HepG2 (cell line): ENCODE measurements around the gene PPFIA2. TPM values are rescaled to one million over a fixed set of nuclear protein-coding genes. Genes with fewer than 3 reads are reported as not detected.

Source experiments
- FOXK2 ChIP-seq: fragments of 450-650 bp; IDR thresholded peaks from 2 replicates; pipeline ENCODE4 v1.6.1; 2016
- GTF3A ChIP-seq: sonication (generic); formaldehyde crosslinking; conservative IDR thresholded peaks from 2 replicates; pipeline ENCODE4 v1.4.0; 2020; ENCODE audit warnings: mild to moderate bottlenecking, missing genetic modification reagents
- HBP1 ChIP-seq: IDR thresholded peaks from 2 replicates; pipeline ENCODE4 v1.6.1; 2016; ENCODE audit warnings: low read depth, control low read depth
- ZNF234 ChIP-seq: sonication (generic); formaldehyde crosslinking; conservative IDR thresholded peaks from 2 replicates; pipeline ENCODE4 v1.5.1; 2020; ENCODE audit warnings: mild to moderate bottlenecking, missing genetic modification reagents
- ZNF256 ChIP-seq: sonication (generic); formaldehyde crosslinking; conservative IDR thresholded peaks from 2 replicates; pipeline ENCODE4 v1.4.0; 2020; ENCODE audit warnings: missing genetic modification reagents
- ZNF512 ChIP-seq: sonication (generic); formaldehyde crosslinking; IDR thresholded peaks from 2 replicates; pipeline ENCODE4 v1.4.0; 2020; ENCODE audit warnings: mild to moderate bottlenecking, missing genetic modification reagents
- ZNF720 ChIP-seq: sonication (generic); formaldehyde crosslinking; IDR thresholded peaks from 2 replicates; pipeline ENCODE4 v1.4.0; 2020; ENCODE audit warnings: missing genetic modification reagents
- ZNF782 ChIP-seq: sonication (generic); formaldehyde crosslinking; IDR thresholded peaks from 2 replicates; pipeline ENCODE4 v1.4.0; 2020; ENCODE audit warnings: missing genetic modification reagents, mild to moderate bottlenecking, borderline replicate concordance
- ZSCAN9 ChIP-seq: IDR thresholded peaks from 2 replicates; pipeline ENCODE4 v1.6.1; 2016; ENCODE audit warnings: borderline replicate concordance
- polyA plus RNA-seq, 8 experiments: library from polyadenylated mRNA; depleted of rRNA in 3 of 8; stranded (reverse) in 7 of 8; unstranded in 1 of 8; fragments of >200 nt; fragmentation: Illumina TruSeq in 4 of 8; extraction: Trizol in 4 of 8; gene quantifications; 2 replicates each; pipeline versions ENCODE4 v1.2.1 to v1.2.3, GENCODE V29; 2011 to 2016; ENCODE audit warnings: low read depth in 4 of 8, missing spikeins in 1 of 8, mixed read lengths in 1 of 8; ENCODE audit not compliant: insufficient read depth in 1 of 8
- total RNA-seq, 5 experiments: library from RNA; depleted of rRNA; stranded (reverse); fragments of >200 nt; fragmentation: Illumina TruSeq; extraction: Trizol; gene quantifications; 2 replicates each; pipeline ENCODE4 v1.2.3, GENCODE V29; 2016; ENCODE audit warnings: low read depth in 1 of 5
- TF ChIP-seq, protein P1 (sequence below): fragments of 450-650 bp; IDR thresholded peaks from 2 replicates; pipeline ENCODE4 v1.6.1; 2017; ENCODE audit warnings: mild to moderate bottlenecking
- TF ChIP-seq, protein P2 (sequence below): sonication (generic); formaldehyde crosslinking; IDR thresholded peaks from 2 replicates; pipeline ENCODE4 v1.4.0; 2020; ENCODE audit warnings: missing genetic modification reagents, borderline replicate concordance
- TF ChIP-seq, protein P3 (sequence below): IDR thresholded peaks from 2 replicates; pipeline ENCODE4 v1.6.1; 2016; ENCODE audit warnings: low read depth, missing genetic modification reagents, missing compliant biosample characterization

Gene PPFIA2
- total and polyA plus RNA-seq, 2 of the 13 experiments (the other 11 are each of a cell fraction or from before 2014, with no cell fraction given) = 0.05 TPM; not detected in 1

- TF ChIP-seq HBP1 = no peak
- no peak for TF ChIP-seq ZNF234
- TF ChIP-seq, protein P1, sequence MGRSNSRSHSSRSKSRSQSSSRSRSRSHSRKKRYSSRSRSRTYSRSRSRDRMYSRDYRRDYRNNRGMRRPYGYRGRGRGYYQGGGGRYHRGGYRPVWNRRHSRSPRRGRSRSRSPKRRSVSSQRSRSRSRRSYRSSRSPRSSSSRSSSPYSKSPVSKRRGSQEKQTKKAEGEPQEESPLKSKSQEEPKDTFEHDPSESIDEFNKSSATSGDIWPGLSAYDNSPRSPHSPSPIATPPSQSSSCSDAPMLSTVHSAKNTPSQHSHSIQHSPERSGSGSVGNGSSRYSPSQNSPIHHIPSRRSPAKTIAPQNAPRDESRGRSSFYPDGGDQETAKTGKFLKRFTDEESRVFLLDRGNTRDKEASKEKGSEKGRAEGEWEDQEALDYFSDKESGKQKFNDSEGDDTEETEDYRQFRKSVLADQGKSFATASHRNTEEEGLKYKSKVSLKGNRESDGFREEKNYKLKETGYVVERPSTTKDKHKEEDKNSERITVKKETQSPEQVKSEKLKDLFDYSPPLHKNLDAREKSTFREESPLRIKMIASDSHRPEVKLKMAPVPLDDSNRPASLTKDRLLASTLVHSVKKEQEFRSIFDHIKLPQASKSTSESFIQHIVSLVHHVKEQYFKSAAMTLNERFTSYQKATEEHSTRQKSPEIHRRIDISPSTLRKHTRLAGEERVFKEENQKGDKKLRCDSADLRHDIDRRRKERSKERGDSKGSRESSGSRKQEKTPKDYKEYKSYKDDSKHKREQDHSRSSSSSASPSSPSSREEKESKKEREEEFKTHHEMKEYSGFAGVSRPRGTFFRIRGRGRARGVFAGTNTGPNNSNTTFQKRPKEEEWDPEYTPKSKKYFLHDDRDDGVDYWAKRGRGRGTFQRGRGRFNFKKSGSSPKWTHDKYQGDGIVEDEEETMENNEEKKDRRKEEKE = no peak
- TF ChIP-seq, protein P2, sequence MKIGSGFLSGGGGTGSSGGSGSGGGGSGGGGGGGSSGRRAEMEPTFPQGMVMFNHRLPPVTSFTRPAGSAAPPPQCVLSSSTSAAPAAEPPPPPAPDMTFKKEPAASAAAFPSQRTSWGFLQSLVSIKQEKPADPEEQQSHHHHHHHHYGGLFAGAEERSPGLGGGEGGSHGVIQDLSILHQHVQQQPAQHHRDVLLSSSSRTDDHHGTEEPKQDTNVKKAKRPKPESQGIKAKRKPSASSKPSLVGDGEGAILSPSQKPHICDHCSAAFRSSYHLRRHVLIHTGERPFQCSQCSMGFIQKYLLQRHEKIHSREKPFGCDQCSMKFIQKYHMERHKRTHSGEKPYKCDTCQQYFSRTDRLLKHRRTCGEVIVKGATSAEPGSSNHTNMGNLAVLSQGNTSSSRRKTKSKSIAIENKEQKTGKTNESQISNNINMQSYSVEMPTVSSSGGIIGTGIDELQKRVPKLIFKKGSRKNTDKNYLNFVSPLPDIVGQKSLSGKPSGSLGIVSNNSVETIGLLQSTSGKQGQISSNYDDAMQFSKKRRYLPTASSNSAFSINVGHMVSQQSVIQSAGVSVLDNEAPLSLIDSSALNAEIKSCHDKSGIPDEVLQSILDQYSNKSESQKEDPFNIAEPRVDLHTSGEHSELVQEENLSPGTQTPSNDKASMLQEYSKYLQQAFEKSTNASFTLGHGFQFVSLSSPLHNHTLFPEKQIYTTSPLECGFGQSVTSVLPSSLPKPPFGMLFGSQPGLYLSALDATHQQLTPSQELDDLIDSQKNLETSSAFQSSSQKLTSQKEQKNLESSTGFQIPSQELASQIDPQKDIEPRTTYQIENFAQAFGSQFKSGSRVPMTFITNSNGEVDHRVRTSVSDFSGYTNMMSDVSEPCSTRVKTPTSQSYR = no peak
- no peak for TF ChIP-seq ZSCAN9 (CRISPR knock-in tag)
- TF ChIP-seq, protein P3, sequence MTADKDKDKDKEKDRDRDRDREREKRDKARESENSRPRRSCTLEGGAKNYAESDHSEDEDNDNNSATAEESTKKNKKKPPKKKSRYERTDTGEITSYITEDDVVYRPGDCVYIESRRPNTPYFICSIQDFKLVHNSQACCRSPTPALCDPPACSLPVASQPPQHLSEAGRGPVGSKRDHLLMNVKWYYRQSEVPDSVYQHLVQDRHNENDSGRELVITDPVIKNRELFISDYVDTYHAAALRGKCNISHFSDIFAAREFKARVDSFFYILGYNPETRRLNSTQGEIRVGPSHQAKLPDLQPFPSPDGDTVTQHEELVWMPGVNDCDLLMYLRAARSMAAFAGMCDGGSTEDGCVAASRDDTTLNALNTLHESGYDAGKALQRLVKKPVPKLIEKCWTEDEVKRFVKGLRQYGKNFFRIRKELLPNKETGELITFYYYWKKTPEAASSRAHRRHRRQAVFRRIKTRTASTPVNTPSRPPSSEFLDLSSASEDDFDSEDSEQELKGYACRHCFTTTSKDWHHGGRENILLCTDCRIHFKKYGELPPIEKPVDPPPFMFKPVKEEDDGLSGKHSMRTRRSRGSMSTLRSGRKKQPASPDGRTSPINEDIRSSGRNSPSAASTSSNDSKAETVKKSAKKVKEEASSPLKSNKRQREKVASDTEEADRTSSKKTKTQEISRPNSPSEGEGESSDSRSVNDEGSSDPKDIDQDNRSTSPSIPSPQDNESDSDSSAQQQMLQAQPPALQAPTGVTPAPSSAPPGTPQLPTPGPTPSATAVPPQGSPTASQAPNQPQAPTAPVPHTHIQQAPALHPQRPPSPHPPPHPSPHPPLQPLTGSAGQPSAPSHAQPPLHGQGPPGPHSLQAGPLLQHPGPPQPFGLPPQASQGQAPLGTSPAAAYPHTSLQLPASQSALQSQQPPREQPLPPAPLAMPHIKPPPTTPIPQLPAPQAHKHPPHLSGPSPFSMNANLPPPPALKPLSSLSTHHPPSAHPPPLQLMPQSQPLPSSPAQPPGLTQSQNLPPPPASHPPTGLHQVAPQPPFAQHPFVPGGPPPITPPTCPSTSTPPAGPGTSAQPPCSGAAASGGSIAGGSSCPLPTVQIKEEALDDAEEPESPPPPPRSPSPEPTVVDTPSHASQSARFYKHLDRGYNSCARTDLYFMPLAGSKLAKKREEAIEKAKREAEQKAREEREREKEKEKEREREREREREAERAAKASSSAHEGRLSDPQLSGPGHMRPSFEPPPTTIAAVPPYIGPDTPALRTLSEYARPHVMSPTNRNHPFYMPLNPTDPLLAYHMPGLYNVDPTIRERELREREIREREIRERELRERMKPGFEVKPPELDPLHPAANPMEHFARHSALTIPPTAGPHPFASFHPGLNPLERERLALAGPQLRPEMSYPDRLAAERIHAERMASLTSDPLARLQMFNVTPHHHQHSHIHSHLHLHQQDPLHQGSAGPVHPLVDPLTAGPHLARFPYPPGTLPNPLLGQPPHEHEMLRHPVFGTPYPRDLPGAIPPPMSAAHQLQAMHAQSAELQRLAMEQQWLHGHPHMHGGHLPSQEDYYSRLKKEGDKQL (CRISPR knock-in tag) = no peak
- TF ChIP-seq ZNF512 (CRISPR knock-in tag) = no peak
- no peak for TF ChIP-seq ZNF782
- no peak for TF ChIP-seq GTF3A
- no peak for TF ChIP-seq FOXK2
- TF ChIP-seq ZNF256 (CRISPR knock-in tag) = no peak
- no peak for TF ChIP-seq ZNF720 (CRISPR knock-in tag)
- TF ChIP-seq, all 625 proteins: peak for 0
Measured at GRCh38 chr12:81211306-81211705, 547.8 kb downstream of the PPFIA2 start (continued).
